D341Med (cell line): ENCODE data around the gene ICAM4.
A peak's percentile ranks its signal among the peaks of the same experiment; 100 is the strongest.
"Not testable (repeated sequence)": the region's sequence is repeated elsewhere in the genome, so short reads cannot be mapped to it uniquely, and the experiment has no call there.

Experiments used
- DNase-seq: peaks from one replicate; pipeline ENCODE4 v3.0.0; 2012; ENCODE audit warnings: low spot score

ICAM4 gene

GRCh38 chr19:10320602-10321416 lies 34.1 kb downstream of the ICAM4 start:
- no peak for DNase-seq

- DNase-seq, result no peak
These were observed 34.7 kb downstream of the ICAM4 start for GRCh38 chr19:10321417-10321797.

- DNase-seq, result no peak
These were observed 35.4 kb downstream of the ICAM4 start for GRCh38 chr19:10321874-10322835.

- DNase-seq, result no peak
These were observed 39.0 kb downstream of the ICAM4 start for GRCh38 chr19:10325732-10326131.

GRCh38 chr19:10327793-10328192 lies 41.0 kb downstream of the ICAM4 start:
- DNase-seq, result no peak

- no peak for DNase-seq
These were observed 42.0 kb downstream of the ICAM4 start for GRCh38 chr19:10328558-10329429.

GRCh38 chr19:10329555-10329954 lies 42.8 kb downstream of the ICAM4 start:
- no peak for DNase-seq

GRCh38 chr19:10332158-10332964 lies 45.6 kb downstream of the ICAM4 start:
- DNase-seq, result no peak

- DNase-seq, result peak; percentile 99
These were observed 46.4 kb downstream of the ICAM4 start, which contains the start of gene RAVER1 for GRCh38 chr19:10332965-10333757. RAVER1 (minus strand) TSS chr19:10333529; CDS start chr19:10333507, 22 bp downstream.

GRCh38 chr19:10333758-10334587 lies 47.2 kb downstream of the ICAM4 start:
- DNase-seq, result no peak

- peak; percentile 91 for DNase-seq
These were observed 48.0 kb downstream of the ICAM4 start for GRCh38 chr19:10334588-10335351.

- no peak for DNase-seq
These were observed 48.7 kb downstream of the ICAM4 start for GRCh38 chr19:10335352-10335985.

- DNase-seq, result not testable (repeated sequence)
These were observed 50.0 kb downstream of the ICAM4 start for GRCh38 chr19:10336725-10337124.
